Coronary artery (tissue), 2 donors: ENCODE data around the gene FNDC11.
A peak's percentile ranks its signal among the peaks of the same experiment; 100 is the strongest.

Experiments used
- DNase-seq: peaks from one replicate; pipeline ENCODE4 v3.0.0-alpha.2; 2017; ENCODE audit warnings: low spot score
- H3K27ac ChIP-seq, 2 donors: fragments of 200-600 bp; sonication (generic); one replicate each; pipeline ENCODE4 v1.5.1; 2016 to 2019
- H3K4me3 ChIP-seq: fragments of 200-600 bp; sonication (generic); 2 replicates; pipeline ENCODE4 v1.5.1; 2016; ENCODE audit warnings: mild to moderate bottlenecking, moderate library complexity
- CTCF ChIP-seq: fragments of 200-600 bp; sonication (generic); IDR thresholded peaks from one replicate; pipeline ENCODE4 v1.5.1; 2019; ENCODE audit warnings: antibody characterized with exemption

FNDC11 gene

GRCh38 chr20:63520504-63520933 is 33.4 kb upstream of the FNDC11 start, which contains the start of gene PPDPF:
TSS of gene PPDPF (plus strand) at chr20:63520765. CDS start at chr20:63521309, 544 bp downstream.
- peak within 1 kb of the TSS; percentile 96 to 97 for H3K27ac ChIP-seq
- peak; percentile 87 for DNase-seq

GRCh38 chr20:63520934-63521601 is 32.9 kb upstream of the FNDC11 start:
- no peak for TF ChIP-seq CTCF
- Histone ChIP-seq H3K27ac (peak overlapping the region; percentile 96 to 97), H3K4me3 (peak overlapping the region; percentile 88)
- no peak for DNase-seq

More at GRCh38 chr20:63520504-63520933, 33.4 kb upstream of the FNDC11 start, which contains the start of gene PPDPF:
- no peak for TF ChIP-seq CTCF
- peak within 1 kb of the TSS; percentile 88 for H3K4me3 ChIP-seq

- DNase-seq, result no peak
- TF ChIP-seq CTCF, result no peak
- H3K4me3 ChIP-seq, result peak overlapping the region; percentile 88
- H3K27ac ChIP-seq, result peak overlapping the region in 1 of 2 donors; percentile 97
These were observed 32.4 kb upstream of the FNDC11 start for GRCh38 chr20:63521602-63522001.

- Histone ChIP-seq H3K4me3 (peak overlapping the region; percentile 88), H3K27ac (no peak overlapping the region)
- DNase-seq, result no peak
- no peak for TF ChIP-seq CTCF
These were observed 31.7 kb upstream of the FNDC11 start for GRCh38 chr20:63522091-63522868.

GRCh38 chr20:63522981-63523611 is 30.9 kb upstream of the FNDC11 start:
- H3K27ac ChIP-seq, result no peak overlapping the region
- DNase-seq, result no peak
- no peak for TF ChIP-seq CTCF
- H3K4me3 ChIP-seq, result peak overlapping the region; percentile 88

GRCh38 chr20:63525185-63525584 is 28.8 kb upstream of the FNDC11 start:
- DNase-seq, result no peak
- TF ChIP-seq CTCF, result no peak
- H3K27ac ChIP-seq, result no peak overlapping the region
- no peak overlapping the region for H3K4me3 ChIP-seq
